CD4-positive, alpha-beta memory T cell (primary cell): ENCODE measurements around the gene SLC17A1. TPM values are rescaled to one million over a fixed set of nuclear protein-coding genes. Genes with fewer than 3 reads are reported as not detected.

Experiments used
- CTCF ChIA-PET: fragments of 350-600 bp; sonication (Branson Sonifier 250); formaldehyde crosslinking; loops from one replicate; lab custom pipeline; 2021; ENCODE audit warnings: inconsistent platforms; ENCODE audit not compliant: partially characterized antibody; lab: Charles Lee
- POLR2A ChIA-PET: fragments of 350-600 bp; sonication (Branson Sonifier 250); formaldehyde crosslinking; loops from one replicate; lab custom pipeline; 2021; ENCODE audit not compliant: partially characterized antibody; lab: Charles Lee
- DNase-seq, 5 donors: peaks; one replicate each; pipeline versions ENCODE4 v3.0.0 to v3.0.0-alpha.2; 2020 to 2022; ENCODE audit warnings: mixed read lengths in 1 of 5
- H3K27ac ChIP-seq: one replicate; pipeline ENCODE4 v1.7.0; 2013; ENCODE audit warnings: low read depth, low read length
- H3K27me3 ChIP-seq: 2 replicates; pipeline ENCODE4 v1.7.0; 2013; ENCODE audit warnings: mild to moderate bottlenecking, low read length, moderate library complexity; ENCODE audit not compliant: insufficient read depth
- H3K36me3 ChIP-seq: 2 replicates; pipeline ENCODE4 v1.7.0; 2013; ENCODE audit warnings: mild to moderate bottlenecking, low read length, moderate library complexity; ENCODE audit not compliant: insufficient read depth
- H3K4me1 ChIP-seq: 2 replicates; pipeline ENCODE4 v1.7.0; 2013; ENCODE audit warnings: mild to moderate bottlenecking, low read length, moderate library complexity; ENCODE audit not compliant: insufficient read depth
- H3K4me3 ChIP-seq, 2 donors: one replicate each; pipeline ENCODE4 v1.7.0; 2013; ENCODE audit warnings: low read length in 2 of 2, mild to moderate bottlenecking in 1 of 2
- H3K9me3 ChIP-seq, 2 donors: one replicate each; pipeline ENCODE4 v1.7.0; 2013; ENCODE audit warnings: low read length in 2 of 2, control low read depth in 1 of 2; ENCODE audit not compliant: control insufficient read depth in 1 of 2
- H3K27ac Mint-ChIP-seq, 7 donors: one replicate each; pipeline ENCODE4 v1.8.0; 2020 to 2021; ENCODE audit warnings: mixed read lengths in 7 of 7, mild to moderate bottlenecking in 6 of 7, inconsistent platforms in 3 of 7, moderate library complexity in 3 of 7
- H3K27me3 Mint-ChIP-seq, 2 donors: one replicate each; pipeline ENCODE4 v1.8.0; 2020 to 2021; ENCODE audit warnings: mixed read lengths in 2 of 2
- H3K36me3 Mint-ChIP-seq, 2 donors: one replicate each; pipeline ENCODE4 v1.8.0; 2020 to 2021; ENCODE audit warnings: mixed read lengths in 2 of 2, inconsistent platforms in 1 of 2, mild to moderate bottlenecking in 1 of 2
- H3K4me1 Mint-ChIP-seq, 4 donors: one replicate each; pipeline ENCODE4 v1.8.0; 2020 to 2021; ENCODE audit warnings: mixed read lengths in 4 of 4, mild to moderate bottlenecking in 1 of 4
- H3K4me3 Mint-ChIP-seq, 8 donors: one replicate each; pipeline ENCODE4 v1.8.0; 2020 to 2021; ENCODE audit warnings: mixed read lengths in 8 of 8, mild to moderate bottlenecking in 7 of 8, moderate library complexity in 6 of 8, inconsistent platforms in 3 of 8
- H3K9me3 Mint-ChIP-seq, 8 donors: one replicate each; pipeline ENCODE4 v1.8.0; 2020 to 2021; ENCODE audit warnings: mixed read lengths in 8 of 8, mild to moderate bottlenecking in 5 of 8, inconsistent platforms in 3 of 8, moderate library complexity in 1 of 8
- intact Hi-C: fragments of 100-400 bp; cut with micrococcal nuclease; formaldehyde crosslinking; loops from one replicate; pipeline ENCODE4 v1.15.1; 2023
- polyA plus RNA-seq, 2 donors: library from polyadenylated mRNA; unstranded; fragments of 300-500 nt; fragmentation: Illumina TruSeq; gene quantifications; one replicate each; pipeline ENCODE4 v1.2.3, GENCODE V29; 2021
- total RNA-seq, 2 experiments: library from RNA; stranded (reverse); gene quantifications; one replicate each; pipeline ENCODE4 v1.2.3, GENCODE V29; 2021

Gene SLC17A1
- total and polyA plus RNA-seq, 4 experiments from 2014 or later, result 0.19 TPM; not detected in 3

- DNase-seq, result peak; percentile 11 to 40 (median 37)
- H3K27ac Mint-ChIP-seq, result no peak overlapping the region
- POLR2A ChIA-PET, result interaction anchor here (0.9 to 1.0 kb wide), 2 partner anchors 94 to 205 kb away, joined by 3 to 4 read pairs; no protein-coding TSS in a partner anchor
These were observed 43.4 kb downstream of the SLC17A1 start for GRCh38 chr6:25788305-25788922.

GRCh38 chr6:25787428-25787827 is 44.4 kb downstream of the SLC17A1 start:
- H3K9me3 Mint-ChIP-seq, result no peaks in the 10 kb centered on the region
- peaks cover 0 to 3% (median 0%) of the 10 kb centered on the region in 4 donors for H3K4me1 Mint-ChIP-seq
- no peak for DNase-seq
- no peaks in the 10 kb centered on the region for H3K36me3 Mint-ChIP-seq
- CTCF ChIA-PET, result interaction anchor here (0.7 to 5.7 kb wide), 15 partner anchors 16 to 428 kb away, joined by 3 to 84 read pairs (median 7); a partner anchor contains a TSS
- H3K27ac Mint-ChIP-seq, result no peak overlapping the region
- H3K9me3 ChIP-seq, result no peaks in the 10 kb centered on the region
- POLR2A ChIA-PET, result interaction anchor here (0.9 kb wide), 1 partner anchor 95 kb away, joined by 3 read pairs; no protein-coding TSS in a partner anchor
- intact Hi-C loops, result no loop called here
- H3K4me1 ChIP-seq, result no peaks in the 10 kb centered on the region
- no peak overlapping the region for H3K4me3 ChIP-seq
- peaks cover 0 to 2% of the 10 kb centered on the region in 2 donors for H3K27me3 Mint-ChIP-seq
- no peaks in the 10 kb centered on the region for H3K36me3 ChIP-seq
- no peak overlapping the region for H3K4me3 Mint-ChIP-seq
- H3K27ac ChIP-seq, result no peak overlapping the region
- no peaks in the 10 kb centered on the region for H3K27me3 ChIP-seq

More at GRCh38 chr6:25788305-25788922, 43.4 kb downstream of the SLC17A1 start:
- intact Hi-C loops, result loop anchor here (1.0 kb wide), 4 partner anchors 94 to 204 kb away; no protein-coding TSS in a partner anchor
- H3K36me3 Mint-ChIP-seq, result no peaks in the 10 kb centered on the region
- peaks cover 0 to 3% (median 0%) of the 10 kb centered on the region in 4 donors for H3K4me1 Mint-ChIP-seq
- Histone ChIP-seq H3K36me3 (no peaks in the 10 kb centered on the region), H3K9me3 (no peaks in the 10 kb centered on the region), H3K27me3 (no peaks in the 10 kb centered on the region), H3K27ac (no peak overlapping the region), H3K4me3 (no peak overlapping the region), H3K4me1 (no peaks in the 10 kb centered on the region)
- CTCF ChIA-PET, result interaction anchor here (0.9 to 5.7 kb wide), 33 partner anchors 9 to 229 kb away, joined by 3 to 84 read pairs (median 4); partner anchors contain the start of gene TRIM38
- H3K27me3 Mint-ChIP-seq, result peaks cover 0 to under 1% of the 10 kb centered on the region in 2 donors
- H3K4me3 Mint-ChIP-seq, result no peak overlapping the region
- H3K9me3 Mint-ChIP-seq, result no peaks in the 10 kb centered on the region

- H3K36me3 Mint-ChIP-seq, result peaks cover 0 to 3% of the 10 kb centered on the region in 2 donors
- ChIA-PET POLR2A (no interaction called here), CTCF (no interaction called here)
- DNase-seq, result no peak
- H3K9me3 Mint-ChIP-seq, result no peaks in the 10 kb centered on the region
- H3K36me3 ChIP-seq, result no peaks in the 10 kb centered on the region
- no peak overlapping the region for H3K4me3 ChIP-seq
- peaks cover 7 to 14% of the 10 kb centered on the region in 2 donors for H3K27me3 Mint-ChIP-seq
- intact Hi-C loops, result no loop called here
- H3K27ac ChIP-seq, result no peak overlapping the region
- no peak overlapping the region for H3K4me3 Mint-ChIP-seq
- H3K27me3 ChIP-seq, result no peaks in the 10 kb centered on the region
- no peaks in the 10 kb centered on the region for H3K4me1 ChIP-seq
- H3K27ac Mint-ChIP-seq, result no peak overlapping the region
- H3K4me1 Mint-ChIP-seq, result no peaks in the 10 kb centered on the region
- no peaks in the 10 kb centered on the region for H3K9me3 ChIP-seq
These were observed 50.7 kb downstream of the SLC17A1 start for GRCh38 chr6:25781134-25781533.

GRCh38 chr6:25777856-25778649 is 53.8 kb downstream of the SLC17A1 start:
- Mint-ChIP-seq H3K9me3 (no peaks in the 10 kb centered on the region), H3K4me3 (no peak overlapping the region), H3K27ac (no peak overlapping the region), H3K4me1 (no peaks in the 10 kb centered on the region), H3K36me3 (peaks cover 0 to 3% of the 10 kb centered on the region in 2 donors), H3K27me3 (peaks cover 10 to 12% of the 10 kb centered on the region in 2 donors)
- H3K4me3 ChIP-seq, result no peak overlapping the region
- no peaks in the 10 kb centered on the region for H3K27me3 ChIP-seq
- no peak overlapping the region for H3K27ac ChIP-seq
- ChIA-PET CTCF (no interaction called here), POLR2A (no interaction called here)
- H3K36me3 ChIP-seq, result no peaks in the 10 kb centered on the region
- intact Hi-C loops, result no loop called here
- DNase-seq, result no peak
- H3K9me3 ChIP-seq, result no peaks in the 10 kb centered on the region
- H3K4me1 ChIP-seq, result no peaks in the 10 kb centered on the region

GRCh38 chr6:25777031-25777430 is 54.8 kb downstream of the SLC17A1 start:
- no peak for DNase-seq
- peaks cover 0 to 3% of the 10 kb centered on the region in 2 donors for H3K36me3 Mint-ChIP-seq
- Histone ChIP-seq H3K36me3 (no peaks in the 10 kb centered on the region), H3K9me3 (no peaks in the 10 kb centered on the region), H3K4me1 (no peaks in the 10 kb centered on the region), H3K27me3 (no peaks in the 10 kb centered on the region), H3K27ac (no peak overlapping the region), H3K4me3 (no peak overlapping the region)
- H3K27me3 Mint-ChIP-seq, result peaks cover 12 to 13% of the 10 kb centered on the region in 2 donors
- no peak overlapping the region for H3K27ac Mint-ChIP-seq
- no peaks in the 10 kb centered on the region for H3K9me3 Mint-ChIP-seq
- no peaks in the 10 kb centered on the region for H3K4me1 Mint-ChIP-seq
- no peak overlapping the region for H3K4me3 Mint-ChIP-seq
- ChIA-PET POLR2A (no interaction called here), CTCF (no interaction called here)
- intact Hi-C loops, result no loop called here

GRCh38 chr6:25774120-25774715 is 57.6 kb downstream of the SLC17A1 start:
- POLR2A ChIA-PET, result no interaction called here
- no peaks in the 10 kb centered on the region for H3K9me3 ChIP-seq
- Mint-ChIP-seq H3K4me3 (no peak overlapping the region), H3K9me3 (no peaks in the 10 kb centered on the region), H3K27ac (no peak overlapping the region), H3K4me1 (no peaks in the 10 kb centered on the region), H3K27me3 (peaks cover 14 to 15% of the 10 kb centered on the region in 2 donors), H3K36me3 (peaks cover 0 to 3% of the 10 kb centered on the region in 2 donors)
- no peaks in the 10 kb centered on the region for H3K36me3 ChIP-seq
- CTCF ChIA-PET, result no interaction called here
- H3K27ac ChIP-seq, result no peak overlapping the region
- intact Hi-C loops, result no loop called here
- no peak overlapping the region for H3K4me3 ChIP-seq
- no peak for DNase-seq
- no peaks in the 10 kb centered on the region for H3K4me1 ChIP-seq
- H3K27me3 ChIP-seq, result no peaks in the 10 kb centered on the region

GRCh38 chr6:25769983-25770382 is 61.9 kb downstream of the SLC17A1 start:
- intact Hi-C loops, result no loop called here
- Mint-ChIP-seq H3K4me3 (no peak overlapping the region), H3K27ac (no peak overlapping the region), H3K4me1 (no peaks in the 10 kb centered on the region), H3K27me3 (peaks cover 9 to 10% of the 10 kb centered on the region in 2 donors), H3K9me3 (no peaks in the 10 kb centered on the region), H3K36me3 (no peaks in the 10 kb centered on the region)
- no peak for DNase-seq
- H3K4me1 ChIP-seq, result no peaks in the 10 kb centered on the region
- no peaks in the 10 kb centered on the region for H3K27me3 ChIP-seq
- H3K9me3 ChIP-seq, result no peaks in the 10 kb centered on the region
- no peak overlapping the region for H3K4me3 ChIP-seq
- H3K27ac ChIP-seq, result no peak overlapping the region
- ChIA-PET CTCF (no interaction called here), POLR2A (no interaction called here)
- H3K36me3 ChIP-seq, result no peaks in the 10 kb centered on the region
